BLaER1 (cell line): ENCODE measurements around the gene GIGYF1.

Experiments
- H3K27ac ChIP-seq: shearing (Covaris generic); formaldehyde crosslinking; 2 replicates; pipeline ENCODE4 v1.8.1; 2022
- H3K27me3 ChIP-seq: shearing (Covaris generic); formaldehyde crosslinking; 2 replicates; pipeline ENCODE4 v1.8.1; 2022
- H3K36me3 ChIP-seq: shearing (Covaris generic); formaldehyde crosslinking; 2 replicates; pipeline ENCODE4 v1.8.1; 2022
- H3K4me1 ChIP-seq: shearing (Covaris generic); formaldehyde crosslinking; 2 replicates; pipeline ENCODE4 v1.8.1; 2022
- H3K4me2 ChIP-seq: shearing (Covaris generic); formaldehyde crosslinking; 2 replicates; pipeline ENCODE4 v1.8.1; 2022
- H3K4me3 ChIP-seq: shearing (Covaris generic); formaldehyde crosslinking; 2 replicates; pipeline ENCODE4 v1.8.1; 2022
- H3K9ac ChIP-seq: shearing (Covaris generic); formaldehyde crosslinking; 2 replicates; pipeline ENCODE4 v1.8.1; 2022
- H3K9me3 ChIP-seq: shearing (Covaris generic); formaldehyde crosslinking; 2 replicates; pipeline ENCODE4 v1.8.1; 2022
- H4K20me1 ChIP-seq: shearing (Covaris generic); formaldehyde crosslinking; 2 replicates; pipeline ENCODE4 v1.8.1; 2022
- Cebpa-rat ChIP-seq: shearing (Covaris generic); IDR thresholded peaks from 2 replicates; pipeline ENCODE4 v1.8.1; 2022

The GIGYF1 gene

GRCh38 chr7:100692578-100692961 is 1.5 kb downstream of the GIGYF1 start:
- H3K9ac ChIP-seq = peak overlapping the region; percentile 99
- peak overlapping the region; percentile 97; the same call in 1 of the 2 replicates for H3K27ac ChIP-seq
- H3K27me3 ChIP-seq = no peaks in the 10 kb centered on the region
- peak overlapping the region; percentile 91 for H3K4me2 ChIP-seq
- peaks cover 62% of the 10 kb centered on the region for H4K20me1 ChIP-seq
- no peak for TF ChIP-seq Cebpa-rat
- peaks cover 69% of the 10 kb centered on the region for H3K4me1 ChIP-seq
- H3K9me3 ChIP-seq = no peaks in the 10 kb centered on the region
- H3K36me3 ChIP-seq = peaks cover 22% of the 10 kb centered on the region
- peak overlapping the region; percentile 100 for H3K4me3 ChIP-seq

DNA sequence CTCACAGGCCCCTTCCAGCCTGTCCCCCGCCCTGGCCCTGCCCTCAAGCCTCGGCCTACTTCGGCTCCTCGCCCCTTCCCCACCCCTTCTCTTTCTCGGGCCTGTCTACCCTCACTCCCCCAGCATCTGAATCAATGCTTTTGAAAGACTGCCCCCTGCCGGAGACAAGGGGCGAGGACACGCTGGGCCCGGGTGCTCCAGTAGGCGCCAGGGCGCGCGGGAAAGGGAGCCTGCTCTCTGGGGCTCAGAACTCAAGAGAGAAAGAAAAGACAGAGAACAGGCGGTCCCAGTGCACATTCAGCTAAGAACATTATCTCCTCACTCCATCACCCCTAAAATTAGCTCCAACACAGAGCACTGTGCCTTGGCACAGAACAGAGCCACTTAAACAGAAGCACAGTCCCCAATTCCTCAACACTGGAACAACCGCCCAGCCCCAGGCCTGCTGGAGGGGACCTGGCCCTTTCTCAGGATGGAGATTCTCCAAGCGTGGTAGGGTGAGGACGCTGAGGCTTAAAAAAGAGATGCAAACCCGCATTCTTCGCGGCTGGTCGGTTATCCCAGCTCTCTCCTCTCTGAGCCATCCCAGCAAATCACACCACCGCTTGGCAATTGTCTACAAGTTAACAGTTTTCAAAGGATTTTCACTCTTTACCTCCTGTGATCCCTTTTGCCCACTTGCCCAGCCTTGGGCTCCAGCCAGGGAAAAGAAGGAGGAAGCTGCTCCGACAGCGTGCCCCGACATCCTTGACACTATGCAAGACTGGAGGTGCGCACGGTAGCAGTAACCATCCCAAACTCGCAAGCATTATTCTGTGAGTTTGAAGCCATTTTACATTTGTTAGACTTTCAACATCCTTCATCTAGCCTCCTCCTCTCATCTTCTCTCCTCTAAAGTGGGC is 2.1 kb downstream of the GIGYF1 start:
- Histone ChIP-seq H3K4me2 (peak overlapping the region; percentile 91), H3K4me3 (peak overlapping the region; percentile 100), H3K9me3 (no peaks in the 10 kb centered on the region), H3K27ac (peak overlapping the region; percentile 97; the same call in 1 of the 2 replicates), H3K4me1 (peaks cover 69% of the 10 kb centered on the region), H3K9ac (peak overlapping the region; percentile 99), H3K36me3 (peaks cover 28% of the 10 kb centered on the region), H4K20me1 (peaks cover 68% of the 10 kb centered on the region), H3K27me3 (no peaks in the 10 kb centered on the region)
- TF ChIP-seq Cebpa-rat = no peak

GRCh38 chr7:100689230-100690135 is 4.6 kb downstream of the GIGYF1 start:
- Histone ChIP-seq H3K4me2 (peak overlapping the region; percentile 91), H3K4me3 (peak overlapping the region; percentile 30), H3K9me3 (no peaks in the 10 kb centered on the region), H3K9ac (peak overlapping the region; percentile 58), H3K27ac (peak overlapping the region; percentile 70), H3K4me1 (peaks cover 56% of the 10 kb centered on the region), H4K20me1 (peaks cover 91% of the 10 kb centered on the region), H3K36me3 (peaks cover 53% of the 10 kb centered on the region), H3K27me3 (no peaks in the 10 kb centered on the region)
- no peak for TF ChIP-seq Cebpa-rat

- peaks cover 55% of the 10 kb centered on the region for H3K4me1 ChIP-seq
- H3K27me3 ChIP-seq = no peaks in the 10 kb centered on the region
- peak overlapping the region; percentile 58 for H3K9ac ChIP-seq
- H4K20me1 ChIP-seq = peaks cover 96% of the 10 kb centered on the region
- no peaks in the 10 kb centered on the region for H3K9me3 ChIP-seq
- peaks cover 63% of the 10 kb centered on the region for H3K36me3 ChIP-seq
- no peak for TF ChIP-seq Cebpa-rat
- peak overlapping the region; percentile 91 for H3K4me2 ChIP-seq
- no peak overlapping the region for H3K4me3 ChIP-seq
- peak overlapping the region; percentile 70 for H3K27ac ChIP-seq
These were observed 5.7 kb downstream of the GIGYF1 start for GRCh38 chr7:100688326-100688860.

- H3K4me2 ChIP-seq = no peak overlapping the region
- H3K27me3 ChIP-seq = no peaks in the 10 kb centered on the region
- H3K4me1 ChIP-seq = peaks cover 52% of the 10 kb centered on the region
- H3K36me3 ChIP-seq = peaks cover 69% of the 10 kb centered on the region
- no peak for TF ChIP-seq Cebpa-rat
- no peak overlapping the region for H3K4me3 ChIP-seq
- no peaks in the 10 kb centered on the region for H3K9me3 ChIP-seq
- peak overlapping the region; percentile 46; the same call in 1 of the 2 replicates for H3K27ac ChIP-seq
- no peak overlapping the region for H3K9ac ChIP-seq
- peaks cover 96% of the 10 kb centered on the region for H4K20me1 ChIP-seq
These were observed 6.2 kb downstream of the GIGYF1 start for GRCh38 chr7:100687751-100688300.

DNA sequence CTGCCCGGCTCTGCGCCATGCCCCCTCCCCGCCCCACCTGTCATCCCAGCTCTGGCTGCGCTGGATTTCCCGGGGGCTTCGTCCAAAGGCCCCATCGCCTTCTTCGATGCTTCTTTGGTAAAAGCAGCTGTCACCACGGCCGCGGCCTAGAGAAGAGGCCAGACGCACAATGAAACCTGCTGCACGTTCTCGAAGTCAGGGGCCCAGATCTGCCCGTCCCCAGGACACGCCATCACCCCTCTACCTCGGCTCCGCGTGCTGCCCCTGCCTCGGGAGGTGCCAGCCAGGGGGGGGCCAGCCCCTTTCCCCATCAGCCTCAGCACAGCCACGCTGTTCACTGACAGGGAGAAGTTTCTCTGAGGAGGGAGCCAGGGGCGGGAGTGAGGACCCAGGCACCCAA is 6.8 kb downstream of the GIGYF1 start:
- peaks cover 46% of the 10 kb centered on the region for H3K4me1 ChIP-seq
- H3K4me3 ChIP-seq = no peak overlapping the region
- no peak overlapping the region for H3K27ac ChIP-seq
- H3K9me3 ChIP-seq = no peaks in the 10 kb centered on the region
- no peaks in the 10 kb centered on the region for H3K27me3 ChIP-seq
- no peak for TF ChIP-seq Cebpa-rat
- no peak overlapping the region for H3K9ac ChIP-seq
- H4K20me1 ChIP-seq = peaks cover 96% of the 10 kb centered on the region
- H3K4me2 ChIP-seq = no peak overlapping the region
- H3K36me3 ChIP-seq = peaks cover 75% of the 10 kb centered on the region

DNA sequence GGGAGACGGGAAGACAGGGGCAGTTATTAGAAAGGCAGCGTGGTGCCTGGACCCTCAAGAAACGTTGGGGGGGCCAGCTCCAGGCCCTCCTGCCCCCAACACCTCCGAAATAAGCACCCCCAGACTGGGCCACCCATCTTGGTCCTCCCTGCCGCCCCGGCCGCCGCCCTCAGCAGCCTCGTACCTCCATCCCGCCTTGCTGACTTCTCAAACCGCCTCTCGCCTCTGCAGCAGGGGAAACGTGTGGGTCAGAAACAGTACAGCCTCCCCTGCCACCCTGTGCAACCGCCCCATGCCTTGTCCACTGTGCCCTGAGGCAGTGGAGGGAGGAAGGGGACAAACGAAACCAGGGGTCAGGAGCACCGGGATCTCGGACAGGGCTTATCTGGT is 7.2 kb downstream of the GIGYF1 start:
- no peaks in the 10 kb centered on the region for H3K27me3 ChIP-seq
- H3K27ac ChIP-seq = 0 out of 2 replicates have a peak overlapping the region, but pooled peaks have one; percentile 6
- no peak for TF ChIP-seq Cebpa-rat
- H3K4me2 ChIP-seq = no peak overlapping the region
- H3K9ac ChIP-seq = no peak overlapping the region
- H3K4me3 ChIP-seq = no peak overlapping the region
- peaks cover 42% of the 10 kb centered on the region for H3K4me1 ChIP-seq
- peaks cover 79% of the 10 kb centered on the region for H3K36me3 ChIP-seq
- peaks cover 96% of the 10 kb centered on the region for H4K20me1 ChIP-seq
- H3K9me3 ChIP-seq = no peaks in the 10 kb centered on the region

- Histone ChIP-seq H3K27ac (0 out of 2 replicates have a peak overlapping the region, but pooled peaks have one; percentile 6), H3K4me3 (no peak overlapping the region), H4K20me1 (peaks cover 96% of the 10 kb centered on the region), H3K9me3 (no peaks in the 10 kb centered on the region), H3K27me3 (no peaks in the 10 kb centered on the region), H3K9ac (no peak overlapping the region), H3K4me2 (no peak overlapping the region), H3K36me3 (peaks cover 84% of the 10 kb centered on the region), H3K4me1 (peaks cover 37% of the 10 kb centered on the region)
- TF ChIP-seq Cebpa-rat = no peak
These were observed 7.7 kb downstream of the GIGYF1 start for GRCh38 chr7:100686201-100686821.

DNA sequence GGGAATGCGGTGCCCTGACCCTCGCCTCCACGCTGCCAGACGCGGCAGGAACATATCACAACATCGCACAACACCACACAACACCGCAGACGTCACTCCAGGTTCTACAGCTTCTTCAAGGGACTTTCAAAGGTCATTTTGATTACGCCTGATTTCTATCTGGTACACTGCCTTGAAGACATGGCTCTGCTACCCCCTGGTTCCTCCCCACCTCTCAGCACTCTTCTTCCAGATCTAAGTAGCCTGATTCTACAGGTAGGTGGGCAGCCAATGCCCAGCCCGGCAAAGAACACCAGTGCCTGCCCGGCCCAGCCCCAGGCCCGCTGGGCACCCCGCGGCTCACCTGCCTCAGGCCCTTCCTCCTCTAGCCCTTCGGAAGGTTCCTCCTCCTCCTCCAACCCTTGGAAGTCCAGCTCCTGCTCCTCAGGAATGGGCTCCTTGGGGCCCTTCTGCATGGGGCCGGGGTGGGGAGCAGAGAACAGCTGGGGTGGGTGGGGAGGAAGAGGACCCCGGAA is 8.4 kb downstream of the GIGYF1 start:
- Histone ChIP-seq H3K4me3 (no peak overlapping the region), H3K9me3 (no peaks in the 10 kb centered on the region), H3K4me1 (peaks cover 31% of the 10 kb centered on the region), H3K9ac (no peak overlapping the region), H3K27me3 (no peaks in the 10 kb centered on the region), H3K36me3 (peaks cover 85% of the 10 kb centered on the region), H3K4me2 (no peak overlapping the region), H4K20me1 (peaks cover 96% of the 10 kb centered on the region), H3K27ac (no peak overlapping the region)
- no peak for TF ChIP-seq Cebpa-rat
